CD4-positive, alpha-beta T cell (primary cell): ENCODE measurements around the gene NRXN2. TPM values are rescaled to one million over a fixed set of nuclear protein-coding genes. Genes with fewer than 3 reads are reported as not detected.

Experiments used
- ATAC-seq: fragments of 200-7000 bp; cut with Tn5 transposase; one replicate; pipeline ENCODE4 v1.10.0; 2022; ENCODE audit warnings: mild to moderate bottlenecking; ENCODE audit not compliant: poor library complexity
- CTCF ChIA-PET: fragments of 350-600 bp; sonication (Branson Sonifier 250); formaldehyde crosslinking; loops from one replicate; lab custom pipeline; 2021; ENCODE audit warnings: antibody characterized with exemption, inconsistent platforms; lab: Charles Lee
- POLR2A ChIA-PET: fragments of 350-600 bp; sonication (Branson Sonifier 250); formaldehyde crosslinking; loops from one replicate; lab custom pipeline; 2021; ENCODE audit warnings: antibody characterized with exemption, inconsistent platforms; lab: Charles Lee
- DNase-seq, 14 experiments: peaks; one replicate each; pipeline ENCODE4 v3.0.0-alpha.2; 2013 to 2020; ENCODE audit warnings: mixed read lengths in 2 of 14
- H3K27ac ChIP-seq, 2 donors: one replicate each; pipeline versions ENCODE4 v1.5.1 to v1.7.0; 2013; ENCODE audit warnings: low read length in 2 of 2, low read depth in 1 of 2, mild to moderate bottlenecking in 1 of 2
- H3K27me3 ChIP-seq, 2 experiments: 1 replicate in 1 of 2; 2 replicates in 1 of 2; pipeline versions ENCODE4 v1.6.1 to v1.7.0; 2013; ENCODE audit warnings: low read length in 2 of 2, control low read depth in 1 of 2, mild to moderate bottlenecking in 1 of 2, moderate library complexity in 1 of 2; ENCODE audit not compliant: insufficient read depth in 2 of 2, control insufficient read depth in 1 of 2
- H3K36me3 ChIP-seq: one replicate; pipeline ENCODE4 v1.6.1; 2013; ENCODE audit warnings: low read length, control low read depth; ENCODE audit not compliant: insufficient read depth
- H3K4me1 ChIP-seq: one replicate; pipeline ENCODE4 v1.6.1; 2013; ENCODE audit warnings: low read length, control low read depth; ENCODE audit not compliant: insufficient read depth
- H3K4me3 ChIP-seq: one replicate; pipeline ENCODE4 v1.5.1; 2013; ENCODE audit warnings: mild to moderate bottlenecking, low read length, moderate library complexity
- H3K9me3 ChIP-seq, 2 experiments: 1 replicate in 1 of 2; 2 replicates in 1 of 2; pipeline versions ENCODE4 v1.6.1 to v1.7.0; 2013; ENCODE audit warnings: low read length in 2 of 2, mild to moderate bottlenecking in 2 of 2, control low read depth in 1 of 2, moderate library complexity in 1 of 2; ENCODE audit not compliant: control insufficient read depth in 1 of 2, insufficient read depth in 1 of 2
- H3K27ac Mint-ChIP-seq: one replicate; pipeline ENCODE4 v1.8.0; 2020; ENCODE audit warnings: mixed read lengths
- H3K27me3 Mint-ChIP-seq: one replicate; pipeline ENCODE4 v1.8.0; 2021; ENCODE audit warnings: mixed read lengths
- H3K36me3 Mint-ChIP-seq: one replicate; pipeline ENCODE4 v1.8.0; 2021; ENCODE audit warnings: low read depth, mixed read lengths
- H3K4me1 Mint-ChIP-seq: one replicate; pipeline ENCODE4 v1.8.0; 2021; ENCODE audit warnings: low read depth, mixed read lengths
- H3K4me3 Mint-ChIP-seq: one replicate; pipeline ENCODE4 v1.8.0; 2020; ENCODE audit warnings: mild to moderate bottlenecking, mixed read lengths
- H3K9me3 Mint-ChIP-seq: one replicate; pipeline ENCODE4 v1.8.0; 2020; ENCODE audit warnings: mixed read lengths
- CTCF ChIP-seq: fragments of 200-600 bp; IDR thresholded peaks from one replicate; pipeline ENCODE4 v1.8.0; 2022; ENCODE audit warnings: antibody characterized with exemption, mild to moderate bottlenecking
- intact Hi-C, 2 experiments: fragments of 100-400 bp; cut with DNase I in 1 of 2; cut with micrococcal nuclease in 1 of 2; formaldehyde crosslinking; loops; one replicate each; pipeline versions ENCODE4 v1.15.1 to v1.9.0; 2023 to 2025; cut with DNase I, micrococcal nuclease
- total RNA-seq, 174 experiments: library from RNA in 2 of 174; stranded (reverse) in 2 of 174; gene quantifications; one replicate each; pipeline ENCODE4 v1.2.3 and lab custom pipeline; 2021 to 2026

NRXN2 gene
- total RNA-seq, 2 experiments from 2014 or later, result 0.05 to 0.31 TPM

- H3K27me3 ChIP-seq, result no peaks in the 10 kb centered on the region
- no peaks in the 10 kb centered on the region for H3K36me3 ChIP-seq
- POLR2A ChIA-PET, result no interaction called here
- CTCF ChIA-PET, result no interaction called here
- no peaks in the 10 kb centered on the region for H3K4me1 ChIP-seq
- intact Hi-C loops, result no loop called here
- Mint-ChIP-seq H3K4me1 (peaks cover 3% of the 10 kb centered on the region), H3K9me3 (no peaks in the 10 kb centered on the region), H3K36me3 (no peaks in the 10 kb centered on the region), H3K27ac (no peak overlapping the region), H3K27me3 (peaks cover 7% of the 10 kb centered on the region), H3K4me3 (no peak overlapping the region)
- no peak for ATAC-seq
- H3K4me3 ChIP-seq, result no peak overlapping the region
- H3K27ac ChIP-seq, result no peak overlapping the region
- peaks cover 0 to 4% of the 10 kb centered on the region in 2 experiments for H3K9me3 ChIP-seq
- TF ChIP-seq CTCF, result no peak
- DNase-seq, result no peak
Observed at GRCh38 chr11:64571410-64572091, 151.4 kb downstream of the NRXN2 start.

- H3K36me3 Mint-ChIP-seq, result no peaks in the 10 kb centered on the region
- no peak overlapping the region for H3K27ac ChIP-seq
- H3K9me3 Mint-ChIP-seq, result no peaks in the 10 kb centered on the region
- H3K4me1 ChIP-seq, result no peaks in the 10 kb centered on the region
- peaks cover 7% of the 10 kb centered on the region for H3K27me3 Mint-ChIP-seq
- intact Hi-C loops, result no loop called here
- H3K4me3 ChIP-seq, result no peak overlapping the region
- no peaks in the 10 kb centered on the region for H3K36me3 ChIP-seq
- H3K27me3 ChIP-seq, result no peaks in the 10 kb centered on the region
- CTCF ChIA-PET, result no interaction called here
- H3K4me3 Mint-ChIP-seq, result no peak overlapping the region
- DNase-seq (no peak), ATAC-seq (no peak)
- no peak overlapping the region for H3K27ac Mint-ChIP-seq
- H3K4me1 Mint-ChIP-seq, result peaks cover 6% of the 10 kb centered on the region
- peaks cover 0 to 4% of the 10 kb centered on the region in 2 experiments for H3K9me3 ChIP-seq
- POLR2A ChIA-PET, result no interaction called here
- TF ChIP-seq CTCF, result no peak
Observed at GRCh38 chr11:64571050-64571409, 152.0 kb downstream of the NRXN2 start.

GRCh38 chr11:64570341-64570740 lies 152.7 kb downstream of the NRXN2 start:
- Histone ChIP-seq H3K36me3 (no peaks in the 10 kb centered on the region), H3K27me3 (no peaks in the 10 kb centered on the region), H3K9me3 (peaks cover 0 to 4% of the 10 kb centered on the region in 2 experiments), H3K4me3 (no peak overlapping the region), H3K27ac (no peak overlapping the region), H3K4me1 (no peaks in the 10 kb centered on the region)
- ATAC-seq (no peak), DNase-seq (no peak)
- TF ChIP-seq CTCF, result no peak
- CTCF ChIA-PET, result no interaction called here
- POLR2A ChIA-PET, result no interaction called here
- Mint-ChIP-seq H3K9me3 (no peaks in the 10 kb centered on the region), H3K4me1 (peaks cover 6% of the 10 kb centered on the region), H3K27me3 (peaks cover 7% of the 10 kb centered on the region), H3K36me3 (no peaks in the 10 kb centered on the region), H3K27ac (no peak overlapping the region), H3K4me3 (no peak overlapping the region)
- intact Hi-C loops, result no loop called here
